K562 (cell line): ENCODE measurements around the gene XIRP1. TPM values are rescaled to one million over a fixed set of nuclear protein-coding genes. Genes with fewer than 3 reads are reported as not detected.

Experiments
- ATAC-seq: fragments of 200-7000 bp; cut with Tn5 transposase; 3 replicates; pipeline ENCODE4 v1.9.1; 2020; ENCODE audit warnings: moderate library complexity
- BruUV-seq: library from RNA; stranded (reverse); fragments of 400-500 nt; replicated peaks from 2 replicates; lab custom pipeline; 2021; lab: Mats Ljungman, UMichigan
- CTCF ChIA-PET: fragments of 300-600 bp; formaldehyde crosslinking; extraction: SDS; loops from one replicate; lab custom pipeline; 2021; ENCODE audit warnings: low intra/inter-chr PET ratio; lab: Yijun Ruan, JAX
- POLR2A ChIA-PET: fragments of 300-600, 350-650 bp; sonication (Branson Sonifier 250); formaldehyde crosslinking; extraction: SDS; loops from one replicate; lab custom pipeline; 2021; ENCODE audit warnings: antibody characterized with exemption, inconsistent platforms; lab: Yijun Ruan, JAX
- DNase-seq, 4 experiments: peaks; one replicate each; pipeline versions ENCODE4 v3.0.0 to v3.0.0-alpha.2; 2011 to 2018; ENCODE audit warnings: low spot score in 3 of 4, mixed read lengths in 3 of 4; ENCODE audit errors: extremely low read depth in 1 of 4
- FAIRE-seq: peaks from 2 replicates; lab custom pipeline; 2011; peaks lifted over from hg19 to GRCh38; lab: Jason Lieb, UNC
- H2AFZ ChIP-seq: 2 replicates; pipeline ENCODE4 v1.6.0; 2011; ENCODE audit warnings: low read depth, low read length, control low read depth, inconsistent platforms
- H3K27ac ChIP-seq: fragments of 200-600 bp; 3 replicates; pipeline ENCODE4 v1.8.0; 2011; ENCODE audit warnings: low read depth, mild to moderate bottlenecking, control low read depth, inconsistent platforms, low read length, moderate library complexity, mixed read lengths; ENCODE audit errors: extremely low read depth
- H3K27me3 ChIP-seq, 2 experiments: fragments of 300-600 bp in 1 of 2; 2 replicates in 1 of 2; 3 replicates in 1 of 2; pipeline versions ENCODE4 v1.6.0 to v1.8.0; 2011; ENCODE audit warnings: inconsistent platforms in 2 of 2, low read length in 2 of 2, mild to moderate bottlenecking in 1 of 2, mixed read lengths in 1 of 2, moderate library complexity in 1 of 2; ENCODE audit not compliant: control insufficient read depth in 2 of 2, insufficient read depth in 2 of 2
- H3K36me3 ChIP-seq: fragments of 300-600 bp; 3 replicates; pipeline ENCODE4 v1.8.0; 2011; ENCODE audit warnings: mild to moderate bottlenecking, low read length, inconsistent platforms; ENCODE audit not compliant: control insufficient read depth, insufficient read depth
- H3K4me1 ChIP-seq, 2 experiments: fragments of 200-600 bp in 1 of 2; replicated peaks in 1 of 2; 2 replicates in 1 of 2; 3 replicates in 1 of 2; pipeline versions ENCODE4 v1.5.1 to v1.8.0; 2011; ENCODE audit warnings: inconsistent platforms in 2 of 2, low read length in 2 of 2, mild to moderate bottlenecking in 1 of 2, mixed read lengths in 1 of 2, moderate library complexity in 1 of 2; ENCODE audit not compliant: control insufficient read depth in 2 of 2, insufficient read depth in 2 of 2
- H3K4me2 ChIP-seq: 2 replicates; pipeline ENCODE4 v1.6.1; 2011; ENCODE audit warnings: low read length, control low read depth, inconsistent platforms, mixed read lengths; ENCODE audit not compliant: insufficient read depth
- H3K4me3 ChIP-seq: fragments of 200-600 bp; sonication (generic), shearing (Covaris generic); 2 replicates; pipeline ENCODE4 v1.5.1; 2016; ENCODE audit warnings: control low read depth, inconsistent platforms
- H3K79me2 ChIP-seq: fragments of 200-600 bp; 3 replicates; pipeline ENCODE4 v1.8.0; 2011; ENCODE audit warnings: low read length, inconsistent platforms; ENCODE audit not compliant: control insufficient read depth, insufficient read depth
- H3K9ac ChIP-seq, 2 experiments: 2 replicates each; pipeline versions ENCODE4 v1.6.0 to v1.6.1; 2011; ENCODE audit warnings: low read depth in 2 of 2, low read length in 2 of 2, control low read depth in 1 of 2, inconsistent platforms in 1 of 2, mild to moderate bottlenecking in 1 of 2, mixed read lengths in 1 of 2; ENCODE audit not compliant: insufficient read depth in 1 of 2
- H3K9me1 ChIP-seq: one replicate; pipeline ENCODE4 v1.6.0; 2011; ENCODE audit warnings: inconsistent platforms, mild to moderate bottlenecking, low read length, moderate library complexity; ENCODE audit not compliant: control insufficient read depth, insufficient read depth
- H3K9me3 ChIP-seq: replicated peaks from 2 replicates; pipeline ENCODE4 v1.5.1; 2011; ENCODE audit warnings: low read depth, low read length, inconsistent platforms; ENCODE audit not compliant: control insufficient read depth, insufficient read depth
- H4K20me1 ChIP-seq: replicated peaks from 2 replicates; pipeline ENCODE4 v1.6.1; 2011; ENCODE audit warnings: low read length, inconsistent platforms, mixed read lengths; ENCODE audit not compliant: control insufficient read depth, insufficient read depth
- CBX2 ChIP-seq: fragments of 200-600 bp; sonication (generic); IDR thresholded peaks from one replicate; pipeline ENCODE4 v1.6.1; 2012; ENCODE audit warnings: mild to moderate bottlenecking, low read length, inconsistent platforms; ENCODE audit not compliant: insufficient read depth, poor library complexity, severe bottlenecking
- HDGF ChIP-seq: fragments of 450-650 bp; IDR thresholded peaks from 2 replicates; pipeline ENCODE4 v1.6.1; 2016
- HNRNPL ChIP-seq: fragments of 200-400 bp; formaldehyde crosslinking; IDR thresholded peaks from 2 replicates; pipeline ENCODE4 v1.6.1; 2017; ENCODE audit warnings: low read depth, mild to moderate bottlenecking, low read length
- HSF4 ChIP-seq: fragments of 250-450 bp; sonication (Bioruptor Pico); IDR thresholded peaks from 2 replicates; pipeline ENCODE4 v2.1.2; 2022; ENCODE audit warnings: mild to moderate bottlenecking, moderate library complexity, borderline replicate concordance
- KAT2B ChIP-seq: IDR thresholded peaks from one replicate; pipeline ENCODE4 v1.6.1; 2012; ENCODE audit warnings: low read depth, mild to moderate bottlenecking, control low read depth, inconsistent platforms, low read length, moderate library complexity
- KHSRP ChIP-seq: fragments of 450-650 bp; IDR thresholded peaks from 2 replicates; pipeline ENCODE4 v1.6.1; 2017
- MCM3 ChIP-seq: fragments of 450-650 bp; IDR thresholded peaks from 2 replicates; pipeline ENCODE4 v1.6.1; 2016
- MEF2D ChIP-seq: conservative IDR thresholded peaks from 2 replicates; pipeline ENCODE4 v1.6.1; 2016; ENCODE audit warnings: low read depth, missing genetic modification characterization, missing compliant biosample characterization
- MXD1 ChIP-seq: fragments of 250-450 bp; sonication (Bioruptor Pico); IDR thresholded peaks from 2 replicates; pipeline ENCODE4 v1.8.0; 2021; ENCODE audit warnings: borderline replicate concordance, mild to moderate bottlenecking, moderate library complexity; ENCODE audit not compliant: poor library complexity, severe bottlenecking
- NEUROD1 ChIP-seq: fragments of 150-350 bp; IDR thresholded peaks from 2 replicates; pipeline ENCODE4 v1.6.1; 2014; ENCODE audit warnings: borderline replicate concordance, low read length, low read depth; ENCODE audit not compliant: partially characterized antibody
- POLR2G ChIP-seq: fragments of 200-400 bp; formaldehyde crosslinking; IDR thresholded peaks from 2 replicates; pipeline ENCODE4 v1.6.1; 2017; ENCODE audit warnings: low read depth, mild to moderate bottlenecking, antibody characterized with exemption, low read length, moderate library complexity
- TGIF2 ChIP-seq: sonication (generic); formaldehyde crosslinking; IDR thresholded peaks from 2 replicates; pipeline ENCODE4 v1.8.1; 2022; ENCODE audit warnings: mild to moderate bottlenecking, missing genetic modification reagents, moderate library complexity
- ZNF165 ChIP-seq: fragments of 250-450 bp; sonication (Bioruptor Pico); IDR thresholded peaks from 2 replicates; pipeline ENCODE4 v1.4.0; 2020; ENCODE audit warnings: borderline replicate concordance
- WGBS: fragments of 100-300 bp; shearing (Covaris generic); methylation state at CpG from one replicate; pipeline ENCODE4 v1.1.6; 2016; ENCODE audit warnings: low coverage, mixed read lengths; ENCODE audit not compliant: insufficient coverage; ENCODE audit errors: missing lambda C conversion rate; 5-methylcytosine and 5-hydroxymethylcytosine counted together
- in situ Hi-C: fragments of 300-500 bp; cut with MboI; formaldehyde crosslinking; loops from 4 replicates; pipeline ENCODE4 v1.15.0; 2018; ENCODE audit warnings: inconsistent platforms, mixed read lengths
- intact Hi-C: fragments of 100-400 bp; cut with micrococcal nuclease; formaldehyde crosslinking; loops from 2 replicates; pipeline ENCODE4 v1.14.2; 2022
- polyA plus RNA-seq, 8 experiments: library from polyadenylated mRNA; depleted of rRNA in 4 of 8; stranded (reverse) in 5 of 8; unstranded in 3 of 8; fragments of >200 nt; fragmentation: Nextera tagmentation in 2 of 8; fragmentation: Illumina TruSeq in 1 of 8; extraction: Ambion mirVana in 2 of 8; extraction: Trizol in 1 of 8; gene quantifications; 2 replicates each; pipeline versions ENCODE4 v1.2.1 to v1.2.3, GENCODE V29; 2011 to 2014; ENCODE audit warnings: inconsistent platforms in 1 of 8, missing spikeins in 1 of 8
- total RNA-seq, 7 experiments: library from RNA; depleted of rRNA in 6 of 7; stranded (reverse); fragments of >200 nt in 6 of 7; fragmentation: Illumina TruSeq in 2 of 7; extraction: Trizol in 2 of 7; gene quantifications; 2 replicates each; pipeline versions ENCODE4 v1.2.1 to v1.2.3, GENCODE V29; 2011 to 2021; ENCODE audit warnings: low replicate concordance in 1 of 7
- TF ChIP-seq, protein P1 (sequence below): fragments of 250-450 bp; sonication (Bioruptor Pico); IDR thresholded peaks from 2 replicates; pipeline ENCODE4 v1.4.0; 2020; ENCODE audit warnings: mild to moderate bottlenecking, moderate library complexity, borderline replicate concordance

XIRP1 gene
- total and polyA plus RNA-seq, 9 of the 15 experiments (the other 6 are each of a cell fraction or from before 2014, with no cell fraction given) = 0.03 to 0.27 (median 0.08) TPM; not detected in 3

DNA sequence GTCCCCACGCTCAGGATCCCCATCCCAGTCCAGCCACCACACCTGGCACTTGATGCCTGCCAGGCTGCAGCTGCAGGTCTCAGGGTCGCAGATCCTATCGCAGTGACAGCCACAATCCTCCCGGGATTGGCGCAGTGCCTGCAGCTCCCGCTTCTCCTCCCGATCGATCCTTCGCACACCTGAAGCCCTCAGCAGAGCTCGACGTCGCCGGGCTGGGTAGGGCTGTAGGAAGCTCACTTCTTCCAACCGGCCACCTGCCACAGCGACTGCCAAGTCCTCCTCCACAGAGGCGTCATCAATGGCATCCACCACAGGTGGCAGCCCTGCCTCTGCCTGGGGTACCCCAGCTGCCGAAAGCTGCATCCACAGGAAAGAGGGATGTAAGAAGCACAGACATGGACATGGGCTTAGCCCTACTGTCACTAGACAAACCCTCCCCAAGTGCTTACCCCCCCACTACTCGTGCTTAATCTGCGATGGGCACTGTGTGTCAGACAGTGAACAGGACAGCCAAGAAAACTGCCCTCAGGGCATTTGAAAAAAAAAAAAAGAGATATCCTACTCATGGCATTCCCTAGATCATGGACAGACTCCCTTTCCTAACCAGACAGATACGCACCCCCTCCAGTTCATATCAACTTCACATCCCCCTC, 48.2 kb downstream of the XIRP1 start (continued):
- TF ChIP-seq, protein P1, sequence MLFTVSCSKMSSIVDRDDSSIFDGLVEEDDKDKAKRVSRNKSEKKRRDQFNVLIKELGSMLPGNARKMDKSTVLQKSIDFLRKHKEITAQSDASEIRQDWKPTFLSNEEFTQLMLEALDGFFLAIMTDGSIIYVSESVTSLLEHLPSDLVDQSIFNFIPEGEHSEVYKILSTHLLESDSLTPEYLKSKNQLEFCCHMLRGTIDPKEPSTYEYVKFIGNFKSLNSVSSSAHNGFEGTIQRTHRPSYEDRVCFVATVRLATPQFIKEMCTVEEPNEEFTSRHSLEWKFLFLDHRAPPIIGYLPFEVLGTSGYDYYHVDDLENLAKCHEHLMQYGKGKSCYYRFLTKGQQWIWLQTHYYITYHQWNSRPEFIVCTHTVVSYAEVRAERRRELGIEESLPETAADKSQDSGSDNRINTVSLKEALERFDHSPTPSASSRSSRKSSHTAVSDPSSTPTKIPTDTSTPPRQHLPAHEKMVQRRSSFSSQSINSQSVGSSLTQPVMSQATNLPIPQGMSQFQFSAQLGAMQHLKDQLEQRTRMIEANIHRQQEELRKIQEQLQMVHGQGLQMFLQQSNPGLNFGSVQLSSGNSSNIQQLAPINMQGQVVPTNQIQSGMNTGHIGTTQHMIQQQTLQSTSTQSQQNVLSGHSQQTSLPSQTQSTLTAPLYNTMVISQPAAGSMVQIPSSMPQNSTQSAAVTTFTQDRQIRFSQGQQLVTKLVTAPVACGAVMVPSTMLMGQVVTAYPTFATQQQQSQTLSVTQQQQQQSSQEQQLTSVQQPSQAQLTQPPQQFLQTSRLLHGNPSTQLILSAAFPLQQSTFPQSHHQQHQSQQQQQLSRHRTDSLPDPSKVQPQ (CRISPR knock-in tag) = no peak
- no peak for TF ChIP-seq KAT2B
- no peak for TF ChIP-seq KHSRP
- TF ChIP-seq POLR2G = peak; percentile 31; the same call in 1 of the 2 replicates

- peaks cover 26 to 30% of the 10 kb centered on the region in 2 experiments for H3K4me1 ChIP-seq
- intact Hi-C loops (no loop called here), in situ Hi-C loops (no loop called here)
- ATAC-seq = no peak
- H3K27me3 ChIP-seq = no peaks in the 10 kb centered on the region
- 82% methylated on average over 13 of the region's 14 CpGs for WGBS
- H3K9me3 ChIP-seq = no peaks in the 10 kb centered on the region
- DNase-seq = no peak
- H3K4me3 ChIP-seq = no peak overlapping the region
- no peak overlapping the region for H3K27ac ChIP-seq
- peaks cover 24% of the 10 kb centered on the region for H3K79me2 ChIP-seq
- no TSS peak for BruUV-seq
- H3K4me2 ChIP-seq = no peak overlapping the region
- peaks cover 7% of the 10 kb centered on the region for H3K9me1 ChIP-seq
- H3K36me3 ChIP-seq = peaks cover 78% of the 10 kb centered on the region
- H3K9ac ChIP-seq = peak overlapping the region in 1 of 2 experiments; percentile 21; a peak in 1 of 4 replicates
- POLR2A ChIA-PET = interaction anchor here (1.0 to 1.6 kb wide), 5 partner anchors 9 to 53 kb away, joined by 4 to 7 read pairs (median 4); no protein-coding TSS in a partner anchor
- peaks cover 50% of the 10 kb centered on the region for H4K20me1 ChIP-seq
- H2AFZ ChIP-seq = no peak overlapping the region
- FAIRE-seq = no peak
- CTCF ChIA-PET = no interaction called here
- no peak for TF ChIP-seq HDGF
- TF ChIP-seq HNRNPL = no peak
- TF ChIP-seq TGIF2 (CRISPR knock-in tag) = no peak
- TF ChIP-seq NEUROD1 = no peak
- TF ChIP-seq ZNF165 = no peak
- TF ChIP-seq MEF2D (tag) = no peak
- TF ChIP-seq KAT2B = no peak
- no peak for TF ChIP-seq HSF4 (CRISPR knock-in tag)
- TF ChIP-seq MXD1 (CRISPR knock-in tag) = no peak
- no peak for TF ChIP-seq MCM3
- no peak for TF ChIP-seq CBX2
These were observed 49.1 kb downstream of the XIRP1 start for GRCh38 chr3:39143051-39143885.
